ENCODE measurements around the gene FYB1. TPM values are rescaled to one million over a fixed set of nuclear protein-coding genes. Genes with fewer than 3 reads are reported as not detected.

The FYB1 gene
- polyA plus RNA-seq, 6 donors from 2014 or later, result 1.4 to 4.1 (median 2.0) TPM

DNA sequence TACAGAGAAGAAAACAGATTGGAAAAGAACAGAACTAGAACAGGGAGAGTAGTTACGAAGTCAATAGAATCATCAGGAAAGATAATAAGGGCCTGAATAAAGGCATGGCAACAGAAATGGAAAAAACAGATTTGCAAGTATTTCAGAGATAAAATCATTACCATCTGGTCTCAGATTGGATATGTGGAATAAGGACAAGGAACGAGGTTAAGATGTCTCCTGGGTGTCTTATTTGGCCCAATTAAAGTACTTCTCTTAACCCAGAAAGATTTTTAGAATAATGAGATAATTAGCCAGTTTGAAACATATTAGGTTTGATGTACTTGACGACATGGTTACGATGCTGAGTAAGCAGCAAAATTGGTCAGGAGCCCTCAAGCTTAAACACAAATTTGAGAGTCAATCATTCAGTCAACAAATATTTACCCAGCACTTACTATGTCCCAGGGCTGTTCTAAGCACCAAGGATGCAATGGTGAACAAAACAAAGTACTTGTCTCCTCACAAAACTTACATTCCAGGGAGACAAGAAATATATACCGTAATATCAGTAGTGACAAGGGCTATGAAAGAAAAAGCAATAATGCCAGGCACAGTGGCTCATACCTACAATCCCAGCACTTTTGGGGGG is 163.5 kb downstream of the FYB1 start:
- H3K27ac Mint-ChIP-seq, result no peak overlapping the region
- H3K36me3 Mint-ChIP-seq, result no peaks in the 10 kb centered on the region
- no peaks in the 10 kb centered on the region for H3K9me3 Mint-ChIP-seq
- peaks cover 41 to 57% (median 55%) of the 10 kb centered on the region in 3 donors for H3K4me1 Mint-ChIP-seq
- no peak for ATAC-seq (ENCODE audit: low read depth in 2 of 2)
- DNase-seq, result no peak
- H3K4me3 Mint-ChIP-seq, result peak overlapping the region in 2 of 8 donors; percentile 26 to 39
- H3K27me3 Mint-ChIP-seq, result no peaks in the 10 kb centered on the region

Other genes with a start within 250 kb of the FYB1 start
- gene RICTOR, start 145.2 kb downstream of the FYB1 start, polyA plus RNA-seq (ENCODE audit: low read depth in 6 of 6), result 10 to 100 TPM in 5 of 6 donors, 1 to 10 TPM in 1; 3.9 to 25.9 (median 17.7) TPM
- gene C9, start 144.9 kb upstream of the FYB1 start, polyA plus RNA-seq (ENCODE audit: low read depth in 6 of 6), result not detected
- 1 to 10 TPM in 3 of 6 donors, under 1 TPM in 3; 0.17 to 2.0 (median 0.95) TPM for gene DAB2, start 205.4 kb upstream of the FYB1 start, polyA plus RNA-seq (ENCODE audit: low read depth in 6 of 6)